Right lobe of liver (tissue), 6 donors: ENCODE measurements around the gene KCNIP1. TPM values are rescaled to one million over a fixed set of nuclear protein-coding genes. Genes with fewer than 3 reads are reported as not detected.
"Not testable (repeated sequence)": the region's sequence is repeated elsewhere in the genome, so short reads cannot be mapped to it uniquely, and the experiment has no call there.

ENCODE experiments used
- ATAC-seq, 4 donors: fragments of 200-7000 bp; cut with Tn5 transposase; one replicate each; pipeline ENCODE4 v1.9.1; 2020; ENCODE audit warnings: mild to moderate bottlenecking in 4 of 4, moderate library complexity in 4 of 4
- DNase-seq, 3 donors: peaks; one replicate each; pipeline ENCODE4 v3.0.0-alpha.2; 2020
- H3K27ac ChIP-seq, 3 donors: fragments of 200-600 bp; one replicate each; pipeline ENCODE4 v1.8.0; 2022
- H3K27me3 ChIP-seq, 2 donors: fragments of 200-600 bp; one replicate each; pipeline ENCODE4 v1.8.0; 2022
- H3K36me3 ChIP-seq, 4 donors: fragments of 200-600 bp; sonication (generic) in 1 of 4; one replicate each; pipeline versions ENCODE4 v1.5.1 to v1.8.0; 2017 to 2022; ENCODE audit warnings: control low read depth in 1 of 4
- H3K4me1 ChIP-seq, 4 donors: fragments of 200-600 bp; sonication (generic) in 1 of 4; one replicate each; pipeline versions ENCODE4 v1.5.1 to v1.8.0; 2017 to 2022; ENCODE audit warnings: control low read depth in 1 of 4
- H3K4me3 ChIP-seq, 3 donors: fragments of 200-600 bp; one replicate each; pipeline ENCODE4 v1.8.0; 2022
- H3K9me3 ChIP-seq, 4 donors: fragments of 200-600 bp; sonication (generic) in 1 of 4; one replicate each; pipeline versions ENCODE4 v1.5.1 to v1.8.0; 2017 to 2022; ENCODE audit warnings: control low read depth in 1 of 4
- POLR2A ChIP-seq: fragments of 450-650 bp; IDR thresholded peaks from one replicate; pipeline ENCODE4 v1.6.1; 2017; ENCODE audit warnings: antibody characterized with exemption, mild to moderate bottlenecking
- WGBS: methylation state at CpG from one replicate; pipeline ENCODE4 v1.1.6; 2018; ENCODE audit warnings: low coverage, low lambda C conversion rate; ENCODE audit not compliant: insufficient coverage; ENCODE audit errors: missing lambda C conversion rate; 5-methylcytosine and 5-hydroxymethylcytosine counted together
- intact Hi-C, 2 donors: fragments of 100-400 bp; cut with DNase I; formaldehyde crosslinking; loops; one replicate each; pipeline versions ENCODE4 v1.11.2 to v1.14.1; 2022
- total RNA-seq, 6 experiments: library from RNA; depleted of rRNA in 2 of 6; stranded (reverse); fragments of >200 nt in 2 of 6; fragmentation: NEBNext Ultra II Directional in 3 of 6; extraction: Animal tissue kit (Norgen Biotek cat#: 25700) in 3 of 6; gene quantifications; one replicate each; pipeline versions ENCODE4 v1.1.0 to v1.2.4, GENCODE V29; 2016 to 2023
- TF ChIP-seq, protein P1 (sequence below), 4 donors: fragments of 200-600 bp in 3 of 4; fragments of 450-650 bp in 1 of 4; IDR thresholded peaks; one replicate each; pipeline versions ENCODE4 v1.5.1 to v1.8.0; 2016 to 2022; ENCODE audit warnings: antibody characterized with exemption in 4 of 4, mild to moderate bottlenecking in 2 of 4
- donor health status: DM: no; HTN: yes; CAD: no.
- donor health status: DM: no; HTN: no; CAD: no.
- donor health status: DM: no; HTN: no; CAD: no.
- donor health status: DM: no; HTN: yes; CAD: no.
- donor health status: DM: no; HTN: yes; CAD: no.

KCNIP1 gene
- total RNA-seq, 6 experiments from 2014 or later, result 0.56 TPM; not detected in 5

DNA sequence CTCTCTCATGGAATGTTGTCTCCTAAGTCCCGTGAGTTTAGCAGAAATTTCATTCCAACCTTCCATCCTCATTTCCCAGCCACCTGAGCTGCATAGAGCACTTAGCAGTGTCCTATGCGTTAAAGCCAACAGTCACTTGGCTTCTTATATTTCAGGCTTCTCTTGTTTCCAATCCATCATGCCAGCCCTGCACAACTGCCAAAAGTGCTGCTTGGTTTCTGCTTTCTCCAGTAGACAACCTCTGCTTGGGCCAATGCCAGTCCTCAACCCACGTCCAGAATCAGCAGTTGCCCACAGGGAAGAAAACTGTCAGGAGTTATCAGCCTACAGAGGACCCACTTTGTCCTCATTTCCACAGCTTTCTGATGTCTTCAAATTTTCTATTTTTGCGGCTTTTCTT, 42.5 kb downstream of the KCNIP1 start:
- TF ChIP-seq, protein P1, sequence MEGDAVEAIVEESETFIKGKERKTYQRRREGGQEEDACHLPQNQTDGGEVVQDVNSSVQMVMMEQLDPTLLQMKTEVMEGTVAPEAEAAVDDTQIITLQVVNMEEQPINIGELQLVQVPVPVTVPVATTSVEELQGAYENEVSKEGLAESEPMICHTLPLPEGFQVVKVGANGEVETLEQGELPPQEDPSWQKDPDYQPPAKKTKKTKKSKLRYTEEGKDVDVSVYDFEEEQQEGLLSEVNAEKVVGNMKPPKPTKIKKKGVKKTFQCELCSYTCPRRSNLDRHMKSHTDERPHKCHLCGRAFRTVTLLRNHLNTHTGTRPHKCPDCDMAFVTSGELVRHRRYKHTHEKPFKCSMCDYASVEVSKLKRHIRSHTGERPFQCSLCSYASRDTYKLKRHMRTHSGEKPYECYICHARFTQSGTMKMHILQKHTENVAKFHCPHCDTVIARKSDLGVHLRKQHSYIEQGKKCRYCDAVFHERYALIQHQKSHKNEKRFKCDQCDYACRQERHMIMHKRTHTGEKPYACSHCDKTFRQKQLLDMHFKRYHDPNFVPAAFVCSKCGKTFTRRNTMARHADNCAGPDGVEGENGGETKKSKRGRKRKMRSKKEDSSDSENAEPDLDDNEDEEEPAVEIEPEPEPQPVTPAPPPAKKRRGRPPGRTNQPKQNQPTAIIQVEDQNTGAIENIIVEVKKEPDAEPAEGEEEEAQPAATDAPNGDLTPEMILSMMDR (IDR thresholded peaks at IDR 0.05), result no peak
- TF ChIP-seq POLR2A, result no peak
- H3K4me1 ChIP-seq, result no peaks in the 10 kb centered on the region
- DNase-seq (peak in 1 of 3 donors; percentile 28), ATAC-seq (no peak)
- no peaks in the 10 kb centered on the region for H3K27me3 ChIP-seq
- no peaks in the 10 kb centered on the region for H3K36me3 ChIP-seq
- H3K9me3 ChIP-seq, result no peaks in the 10 kb centered on the region
- H3K27ac ChIP-seq, result no peak overlapping the region
- 54% methylated on average over 4 of the region's 4 CpGs for whole genome bisulfite sequencing
- no peak overlapping the region for H3K4me3 ChIP-seq
- intact Hi-C loops, result no loop called here

DNA sequence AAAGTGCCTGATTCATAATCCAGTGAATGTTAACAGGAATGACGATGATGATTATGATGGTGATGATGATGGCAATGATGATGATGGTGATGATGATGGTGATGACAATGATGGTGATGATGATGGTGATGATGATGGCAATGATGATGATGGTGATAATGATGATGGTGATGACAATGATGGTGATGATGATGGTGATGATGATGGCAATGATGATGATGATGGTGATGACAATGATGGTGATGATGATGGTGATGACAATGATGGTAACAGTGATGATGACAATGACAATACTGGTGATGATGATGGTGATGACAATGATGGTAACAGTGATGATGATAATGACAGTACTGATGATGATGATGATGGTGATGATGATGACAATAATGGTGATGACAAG, 46.6 kb downstream of the KCNIP1 start:
- H3K9me3 ChIP-seq, H3K27ac ChIP-seq, H3K4me1 ChIP-seq, H3K36me3 ChIP-seq, DNase-seq, H3K27me3 ChIP-seq, H3K4me3 ChIP-seq, ATAC-seq, intact Hi-C loops: not testable (repeated sequence)
- WGBS, result 65% methylated on average over 1 of the region's 1 CpG

DNA sequence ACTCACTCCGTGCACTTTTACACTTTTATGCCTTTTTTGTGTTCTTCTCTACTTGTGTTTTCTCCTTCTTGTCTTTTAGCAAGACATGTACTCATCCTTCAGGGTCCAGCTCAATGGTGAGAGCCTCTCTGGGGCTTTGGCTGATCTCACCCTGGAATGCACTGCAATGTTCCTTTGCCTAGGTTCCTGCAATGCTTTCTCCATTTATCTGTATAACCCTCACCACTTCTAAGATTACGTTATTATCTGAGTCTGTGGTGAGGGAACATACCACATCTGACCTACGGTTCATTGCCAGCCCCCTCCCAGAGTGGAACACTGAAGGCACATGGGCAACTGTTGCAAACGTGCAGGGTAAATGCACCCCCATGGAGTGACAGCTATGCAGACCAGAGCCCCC, 47.3 kb downstream of the KCNIP1 start:
- ATAC-seq (no peak), DNase-seq (no peak)
- no peak overlapping the region for H3K27ac ChIP-seq
- WGBS, result 43% methylated on average over 4 of the region's 4 CpGs
- H3K27me3 ChIP-seq, result no peaks in the 10 kb centered on the region
- H3K4me1 ChIP-seq, result no peaks in the 10 kb centered on the region
- no peaks in the 10 kb centered on the region for H3K9me3 ChIP-seq
- H3K36me3 ChIP-seq, result no peaks in the 10 kb centered on the region
- intact Hi-C loops, result no loop called here
- TF ChIP-seq POLR2A, result no peak
- TF ChIP-seq, protein P1 (IDR thresholded peaks at IDR 0.05), result no peak
- H3K4me3 ChIP-seq, result no peak overlapping the region

DNA sequence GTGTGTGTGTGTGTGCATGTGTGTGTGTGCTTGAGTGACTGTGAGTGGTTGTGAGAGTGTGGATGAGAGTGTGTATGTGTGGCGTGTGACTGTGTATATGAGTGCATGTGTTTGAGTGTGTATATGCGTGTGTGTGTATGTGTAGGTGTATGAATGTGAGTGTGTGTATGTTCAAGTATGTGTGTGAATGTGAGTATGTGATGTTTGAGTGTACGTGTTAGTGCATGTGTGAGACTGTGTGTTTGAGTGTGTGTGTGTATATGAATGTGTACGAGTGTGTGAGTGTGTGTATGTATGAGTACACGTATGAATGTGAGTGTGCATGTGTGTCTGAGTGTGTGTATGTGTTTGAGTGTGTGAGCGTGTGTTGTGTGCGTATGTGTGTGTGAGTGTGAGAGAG, 47.8 kb downstream of the KCNIP1 start:
- H3K27me3 ChIP-seq, result no peaks in the 10 kb centered on the region
- DNase-seq (no peak), ATAC-seq (no peak)
- no peak overlapping the region for H3K4me3 ChIP-seq
- H3K27ac ChIP-seq, result no peak overlapping the region
- no peaks in the 10 kb centered on the region for H3K9me3 ChIP-seq
- no peaks in the 10 kb centered on the region for H3K4me1 ChIP-seq
- 85% methylated on average over 7 of the region's 7 CpGs for WGBS
- no peak for TF ChIP-seq POLR2A
- TF ChIP-seq, protein P1 (IDR thresholded peaks at IDR 0.05), result no peak
- no peaks in the 10 kb centered on the region for H3K36me3 ChIP-seq
- intact Hi-C loops, result no loop called here

DNA sequence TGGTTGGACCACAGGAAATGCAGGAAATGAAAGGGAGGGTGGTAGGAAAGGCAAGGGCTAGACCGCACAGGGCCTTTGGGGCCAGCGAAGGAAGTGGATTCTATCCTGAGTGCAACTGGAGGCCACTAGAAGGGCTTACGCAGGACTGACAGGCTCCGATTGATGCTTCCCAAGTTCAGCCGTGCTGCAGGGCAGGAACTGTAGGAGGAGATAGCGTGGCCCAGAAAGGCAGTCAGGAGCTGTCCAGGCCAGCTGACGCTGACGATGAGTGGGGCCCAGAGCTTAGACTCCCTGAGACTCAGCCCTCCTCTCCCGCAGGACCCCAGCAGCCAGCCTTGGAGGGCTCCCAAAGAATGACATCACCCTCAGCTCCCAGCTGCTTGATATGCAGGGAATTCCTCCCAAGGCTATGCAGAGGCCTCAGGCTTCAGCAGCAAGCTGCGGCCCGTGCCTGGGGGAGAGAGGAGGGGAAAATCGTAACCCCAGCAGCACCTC, 48.8 kb downstream of the KCNIP1 start:
- TF ChIP-seq, protein P1 (IDR thresholded peaks at IDR 0.05), result no peak
- no peak for TF ChIP-seq POLR2A
- Histone ChIP-seq H3K4me3 (no peak overlapping the region), H3K27me3 (no peaks in the 10 kb centered on the region), H3K9me3 (no peaks in the 10 kb centered on the region), H3K4me1 (no peaks in the 10 kb centered on the region), H3K27ac (no peak overlapping the region), H3K36me3 (no peaks in the 10 kb centered on the region)
- peak; percentile 40 to 58 (median 49) for DNase-seq
- intact Hi-C loops, result no loop called here
- 27% methylated on average over 10 of the region's 12 CpGs for WGBS
- peak; percentile 55 to 84 (median 66) for ATAC-seq
